ENCODE measurements around the gene RNF138.

- no peak for TF ChIP-seq RAD21 (IDR thresholded peaks at IDR 0.05; ENCODE audit: insufficient read depth, low read depth, low read length)
- TF ChIP-seq CHD2 (IDR thresholded peaks at IDR 0.05; ENCODE audit: borderline replicate concordance, low read depth, low read length): no peak
- no peak for TF ChIP-seq POLR2A (IDR thresholded peaks at IDR 0.05; ENCODE audit: low read depth, low read length)
- TF ChIP-seq IKZF1 (conservative IDR thresholded peaks at IDR 0.05): no peak
- TF ChIP-seq BRCA1 (IDR thresholded peaks at IDR 0.05; ENCODE audit: low read depth, low read length): no peak
- no peak for TF ChIP-seq CEBPB (IDR thresholded peaks at IDR 0.05; ENCODE audit: borderline replicate concordance in 1 of 2, low read depth in 2 of 2, low read length in 2 of 2)
- TF ChIP-seq CTCF (IDR thresholded peaks at IDR 0.05 in 2 of 3, conservative IDR thresholded peaks at IDR 0.05 in 1 of 3; ENCODE audit: control insufficient read depth in 2 of 3, extremely low read depth in 1 of 3, insufficient read depth in 1 of 3, low read depth in 3 of 3, low read length in 3 of 3): no peak
These were observed 56.7 kb downstream of the RNF138 start for GRCh38 chr18:32148185-32148870.
